HUES64 (cell line): Measurements from ENCODE around the gene CDPF1. TPM values are rescaled to one million over a fixed set of nuclear protein-coding genes. Genes with fewer than 3 reads are reported as not detected.

Experiments used
- H3K27ac ChIP-seq: 2 replicates; pipeline ENCODE4 v1.7.0; 2013; ENCODE audit warnings: low read depth, low read length, inconsistent platforms
- H3K27me3 ChIP-seq: 2 replicates; pipeline ENCODE4 v1.6.1; 2013; ENCODE audit warnings: mild to moderate bottlenecking, low read length; ENCODE audit not compliant: insufficient read depth
- H3K36me3 ChIP-seq: 2 replicates; pipeline ENCODE4 v1.6.1; 2013; ENCODE audit warnings: mild to moderate bottlenecking, low read length; ENCODE audit not compliant: insufficient read depth
- H3K4me1 ChIP-seq: 2 replicates; pipeline ENCODE4 v1.6.1; 2013; ENCODE audit warnings: mild to moderate bottlenecking, low read length, moderate library complexity; ENCODE audit not compliant: insufficient read depth
- H3K4me3 ChIP-seq: 2 replicates; pipeline ENCODE4 v1.5.1; 2013; ENCODE audit warnings: mild to moderate bottlenecking, low read length, moderate library complexity
- H3K9ac ChIP-seq: 2 replicates; pipeline ENCODE4 v1.6.1; 2013; ENCODE audit warnings: mild to moderate bottlenecking, low read depth, low read length
- H3K9me3 ChIP-seq: 2 replicates; pipeline ENCODE4 v1.6.1; 2013; ENCODE audit warnings: low read depth, low read length; ENCODE audit not compliant: insufficient read depth
- WGBS: fragments of 150-250, 120-280 bp; methylation state at CpG from one replicate; pipeline ENCODE4 v1.1.7; 2013; ENCODE audit warnings: missing lambda C conversion rate; 5-methylcytosine and 5-hydroxymethylcytosine counted together
- polyA plus RNA-seq, 2 experiments: library from polyadenylated mRNA; stranded (reverse); fragments of 50-300 nt; gene quantifications; one replicate each; pipeline ENCODE4 v1.2.3, GENCODE V29; 2013

Gene CDPF1
- 6.9 TPM for polyA plus RNA-seq (2013, experiment 1 of 2)
- polyA plus RNA-seq (2013, experiment 2 of 2) = 10.0 TPM

- peaks cover 11% of the 10 kb centered on the region for H3K27me3 ChIP-seq
- WGBS = 1% methylated on average over 89 of the region's 89 CpGs
- no peak within 1 kb of the TSS for H3K27ac ChIP-seq
- H3K36me3 ChIP-seq = peaks cover 6% of the 10 kb centered on the region; the same call in 1 of the 2 replicates
- H3K4me1 ChIP-seq = peaks cover 5% of the 10 kb centered on the region; the same call in 1 of the 2 replicates
- H3K4me3 ChIP-seq = peak within 1 kb of the TSS; percentile 94
- H3K9ac ChIP-seq = peak within 1 kb of the TSS; percentile 79
- no peaks in the 10 kb centered on the region for H3K9me3 ChIP-seq
Measured at GRCh38 chr22:46250035-46250782, at the start of gene CDPF1. Gene CDPF1 (minus strand): TSS chr22:46250293. CDS start chr22:46248284, 2,009 bp downstream.

- H3K27ac ChIP-seq = no peak overlapping the region
- WGBS = 95% methylated on average over 13 of the region's 13 CpGs
- H3K9me3 ChIP-seq = no peaks in the 10 kb centered on the region
- H3K27me3 ChIP-seq = no peaks in the 10 kb centered on the region
- H3K4me1 ChIP-seq = no peaks in the 10 kb centered on the region
- no peak overlapping the region for H3K9ac ChIP-seq
- H3K4me3 ChIP-seq = no peak overlapping the region
- peaks cover 32% of the 10 kb centered on the region for H3K36me3 ChIP-seq
Measured at GRCh38 chr22:46299101-46299500, 49.0 kb upstream of the CDPF1 start.

DNA sequence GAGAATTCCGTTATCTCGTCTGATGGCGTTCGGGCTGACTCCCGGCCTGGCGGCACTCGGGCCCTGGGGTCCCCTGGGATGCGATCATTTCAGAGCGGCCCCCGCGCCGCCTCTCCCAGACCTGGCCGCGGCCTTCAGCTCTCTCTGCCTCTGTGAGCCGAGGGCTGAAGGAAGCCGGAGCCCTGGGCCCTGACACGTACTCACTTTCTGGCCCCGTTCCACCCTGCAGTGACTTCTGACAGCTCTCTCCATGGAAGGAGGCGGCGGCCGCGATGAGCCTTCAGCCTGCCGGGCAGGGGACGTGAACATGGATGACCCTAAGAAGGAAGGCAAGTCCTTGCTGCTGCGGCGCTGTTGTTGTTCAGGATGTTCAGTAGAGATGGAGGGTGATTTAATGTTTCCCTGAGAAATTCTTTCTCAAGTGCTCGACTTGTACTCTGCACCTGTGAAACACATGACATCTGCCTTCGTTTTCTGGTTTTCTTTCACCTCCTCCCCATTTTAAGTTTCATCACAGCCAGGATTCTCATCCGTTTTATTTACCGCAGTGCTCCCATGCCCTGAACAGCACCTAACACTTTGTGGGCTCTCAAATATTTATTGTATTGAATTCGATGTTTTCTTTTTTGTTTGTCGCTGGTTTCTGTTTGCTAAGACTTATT, 47.2 kb upstream of the CDPF1 start:
- Histone ChIP-seq H3K9me3 (no peaks in the 10 kb centered on the region), H3K27ac (peak overlapping the region; percentile 50; the same call in 1 of the 2 replicates), H3K36me3 (peaks cover 37% of the 10 kb centered on the region), H3K4me1 (no peaks in the 10 kb centered on the region), H3K4me3 (peak overlapping the region; percentile 72), H3K27me3 (no peaks in the 10 kb centered on the region), H3K9ac (peak overlapping the region; percentile 78)
- WGBS = 5% methylated on average over 32 of the region's 32 CpGs

DNA sequence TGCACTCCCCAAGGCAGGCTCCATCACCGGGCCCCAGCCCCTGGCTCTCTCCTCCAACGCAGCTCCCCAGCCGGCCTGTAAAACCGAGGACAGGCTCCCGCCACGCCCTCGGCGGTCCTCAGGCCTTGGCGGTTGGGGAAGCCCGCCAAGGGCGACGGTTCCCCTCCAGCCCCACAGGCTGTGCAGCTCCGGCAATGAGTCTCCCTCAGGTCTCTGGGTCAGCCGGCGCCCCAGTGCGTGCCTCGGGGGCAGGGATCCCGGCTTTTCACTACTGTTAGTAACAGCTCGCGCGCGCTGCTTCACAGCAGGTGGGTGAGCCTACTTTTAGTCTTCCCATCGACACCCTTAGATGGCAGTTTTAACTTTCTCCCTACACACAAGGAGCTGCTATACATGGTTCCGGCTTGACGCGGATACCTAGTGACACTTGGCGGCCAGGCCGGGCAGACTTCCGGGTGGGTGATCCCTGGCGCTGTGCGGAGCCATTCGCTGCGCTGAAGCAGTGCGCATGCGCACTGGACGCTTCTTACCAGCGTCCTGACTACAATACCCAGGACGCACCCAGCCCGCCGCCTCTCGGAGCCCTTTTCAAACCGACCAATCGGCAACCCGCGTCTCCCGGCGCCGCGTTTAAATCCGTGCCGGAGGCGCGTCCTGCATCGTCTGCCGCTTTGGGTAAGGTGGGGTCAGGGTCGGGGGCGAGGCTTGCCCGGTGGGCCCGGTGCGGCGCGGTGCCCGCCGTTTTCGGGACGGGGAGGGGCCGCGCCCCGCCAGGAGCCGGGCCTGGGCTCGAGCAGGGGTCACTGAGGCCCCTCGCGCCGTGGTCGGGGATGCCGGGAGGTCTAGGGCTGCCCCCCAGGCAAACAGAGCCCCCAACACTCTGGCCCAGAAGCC, 46.4 kb upstream of the CDPF1 start, which contains the start of gene GTSE1:
Gene GTSE1, plus strand, starts transcription at position 614 of the 894 bp plus-strand sequence. CDS start 531 bp downstream, outside the sequence.
- Histone ChIP-seq H3K9ac (peak within 1 kb of the TSS; percentile 78), H3K9me3 (no peaks in the 10 kb centered on the region), H3K36me3 (peaks cover 42% of the 10 kb centered on the region), H3K27ac (peak within 1 kb of the TSS; percentile 65), H3K4me3 (peak within 1 kb of the TSS; percentile 72), H3K4me1 (no peaks in the 10 kb centered on the region), H3K27me3 (no peaks in the 10 kb centered on the region)
- under 1% methylated on average over 76 of the region's 76 CpGs for WGBS

GRCh38 chr22:46295277-46295971, 45.3 kb upstream of the CDPF1 start:
- 78% methylated on average over 4 of the region's 4 CpGs for WGBS
- no peaks in the 10 kb centered on the region for H3K27me3 ChIP-seq
- H3K4me1 ChIP-seq = no peaks in the 10 kb centered on the region
- no peak overlapping the region for H3K27ac ChIP-seq
- H3K36me3 ChIP-seq = peaks cover 31% of the 10 kb centered on the region
- peak overlapping the region; percentile 72 for H3K4me3 ChIP-seq
- no peaks in the 10 kb centered on the region for H3K9me3 ChIP-seq
- H3K9ac ChIP-seq = 0 out of 2 replicates have a peak overlapping the region, but pooled peaks have one; percentile 65

DNA sequence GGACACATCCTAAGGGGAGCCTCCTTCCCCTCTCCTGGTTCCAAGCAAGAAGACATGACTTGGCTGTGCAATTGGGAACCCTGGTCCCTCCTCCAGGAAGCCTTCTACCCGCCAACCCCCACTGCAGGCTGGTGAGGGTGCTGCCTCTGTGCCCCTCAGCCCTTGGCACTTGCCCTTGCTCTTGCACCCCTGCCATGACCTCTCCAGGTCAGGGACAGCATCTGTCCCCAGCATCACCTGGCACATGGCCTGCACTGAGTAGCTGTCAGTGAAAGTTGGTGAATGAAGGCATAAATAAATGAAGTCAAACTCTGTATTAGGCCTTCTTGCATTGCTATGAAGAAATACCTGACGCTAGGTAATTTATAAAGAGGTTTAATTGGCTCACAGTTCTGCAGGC, 44.7 kb upstream of the CDPF1 start:
- Histone ChIP-seq H3K4me3 (no peak overlapping the region), H3K27me3 (no peaks in the 10 kb centered on the region), H3K4me1 (no peaks in the 10 kb centered on the region), H3K9me3 (no peaks in the 10 kb centered on the region), H3K9ac (no peak overlapping the region), H3K36me3 (peaks cover 26% of the 10 kb centered on the region), H3K27ac (no peak overlapping the region)
- 88% methylated on average over 2 of the region's 2 CpGs for WGBS

- H3K9ac ChIP-seq = no peak overlapping the region
- H3K4me3 ChIP-seq = no peak overlapping the region
- H3K36me3 ChIP-seq = peaks cover 16% of the 10 kb centered on the region
- no peaks in the 10 kb centered on the region for H3K27me3 ChIP-seq
- H3K4me1 ChIP-seq = no peaks in the 10 kb centered on the region
- 83% methylated on average over 11 of the region's 11 CpGs for WGBS
- no peak overlapping the region for H3K27ac ChIP-seq
- H3K9me3 ChIP-seq = no peaks in the 10 kb centered on the region
Measured at GRCh38 chr22:46293577-46294260, 43.6 kb upstream of the CDPF1 start.

GRCh38 chr22:46292732-46293131, 42.6 kb upstream of the CDPF1 start:
- 94% methylated on average over 14 of the region's 14 CpGs for WGBS
- Histone ChIP-seq H3K9me3 (no peaks in the 10 kb centered on the region), H3K9ac (no peak overlapping the region), H3K4me3 (no peak overlapping the region), H3K36me3 (peaks cover 14% of the 10 kb centered on the region; the same call in 1 of the 2 replicates), H3K27me3 (no peaks in the 10 kb centered on the region), H3K4me1 (no peaks in the 10 kb centered on the region), H3K27ac (no peak overlapping the region)

- Histone ChIP-seq H3K36me3 (peaks cover 14% of the 10 kb centered on the region; the same call in 1 of the 2 replicates), H3K4me3 (no peak overlapping the region), H3K27ac (no peak overlapping the region), H3K27me3 (no peaks in the 10 kb centered on the region), H3K9me3 (no peaks in the 10 kb centered on the region), H3K9ac (no peak overlapping the region), H3K4me1 (no peaks in the 10 kb centered on the region)
- 90% methylated on average over 3 of the region's 3 CpGs for WGBS
Measured at GRCh38 chr22:46292173-46292572, 42.1 kb upstream of the CDPF1 start.
